GM23338 (cell line): ENCODE measurements around the gene KIAA0232. TPM values are rescaled to one million over a fixed set of nuclear protein-coding genes. Genes with fewer than 3 reads are reported as not detected.

Experiments
- ATAC-seq: fragments of 200-7000 bp; cut with Tn5 transposase; 3 replicates; pipeline ENCODE4 v1.9.1; 2020
- DNase-seq: peaks from one replicate; pipeline ENCODE4 v3.0.0-alpha.2; 2015; ENCODE audit warnings: low spot score
- H2AFZ ChIP-seq: fragments of 200-600 bp; sonication (generic); 2 replicates; pipeline ENCODE4 v1.8.0; 2016; ENCODE audit warnings: antibody characterized with exemption, mild to moderate bottlenecking, moderate library complexity
- H3F3A ChIP-seq: fragments of 200-600 bp; sonication (generic); replicated peaks from 2 replicates; pipeline ENCODE4 v1.8.0; 2017; ENCODE audit warnings: antibody characterized with exemption, mixed run types, low read depth
- H3K27ac ChIP-seq: fragments of 200-600 bp; sonication (generic); 2 replicates; pipeline ENCODE4 v1.6.1; 2016; ENCODE audit warnings: low read depth
- H3K27me3 ChIP-seq: fragments of 200-600 bp; sonication (generic); 2 replicates; pipeline ENCODE4 v1.8.0; 2016; ENCODE audit warnings: mild to moderate bottlenecking, mixed run types, moderate library complexity; ENCODE audit not compliant: insufficient read depth
- H3K36me3 ChIP-seq: fragments of 200-600 bp; sonication (generic); 2 replicates; pipeline ENCODE4 v1.8.0; 2016; ENCODE audit warnings: mild to moderate bottlenecking; ENCODE audit not compliant: insufficient read depth
- H3K4me1 ChIP-seq: fragments of 200-600 bp; sonication (generic); 2 replicates; pipeline ENCODE4 v1.8.0; 2016; ENCODE audit warnings: mild to moderate bottlenecking, moderate library complexity; ENCODE audit not compliant: insufficient read depth
- H3K4me2 ChIP-seq: fragments of 200-600 bp; sonication (generic); 2 replicates; pipeline ENCODE4 v1.7.1; 2017; ENCODE audit warnings: mixed run types
- H3K4me3 ChIP-seq: fragments of 200-600 bp; sonication (generic); 2 replicates; pipeline ENCODE4 v1.6.1; 2016; ENCODE audit warnings: mixed run types
- H3K79me2 ChIP-seq: fragments of 200-600 bp; sonication (generic); replicated peaks from 2 replicates; pipeline ENCODE4 v1.8.0; 2017; ENCODE audit warnings: mild to moderate bottlenecking; ENCODE audit not compliant: insufficient read depth
- H3K9me2 ChIP-seq: fragments of 200-600 bp; sonication (generic); 2 replicates; pipeline ENCODE4 v1.8.0; 2017; ENCODE audit not compliant: insufficient read depth
- H4K20me1 ChIP-seq: fragments of 200-600 bp; sonication (generic); replicated peaks from 2 replicates; pipeline ENCODE4 v1.8.0; 2017; ENCODE audit warnings: mild to moderate bottlenecking; ENCODE audit not compliant: insufficient read depth
- H3K27ac Mint-ChIP-seq: 2 replicates; pipeline ENCODE4 v1.8.0; 2020; ENCODE audit warnings: inconsistent platforms, mild to moderate bottlenecking, moderate library complexity, mixed read lengths
- H3K27me3 Mint-ChIP-seq: 3 replicates; pipeline ENCODE4 v1.8.0; 2022; ENCODE audit warnings: low read depth, mild to moderate bottlenecking, moderate library complexity, mixed read lengths, inconsistent platforms; ENCODE audit not compliant: insufficient read depth, poor library complexity
- H3K36me3 Mint-ChIP-seq: 3 replicates; pipeline ENCODE4 v1.8.0; 2021; ENCODE audit warnings: low read depth, mild to moderate bottlenecking, inconsistent platforms, moderate library complexity, mixed read lengths
- H3K4me1 Mint-ChIP-seq: 3 replicates; pipeline ENCODE4 v1.8.0; 2020; ENCODE audit warnings: mild to moderate bottlenecking, inconsistent platforms, mixed read lengths
- H3K4me3 Mint-ChIP-seq: 3 replicates; pipeline ENCODE4 v1.8.0; 2021; ENCODE audit warnings: moderate library complexity, mild to moderate bottlenecking, inconsistent platforms, mixed read lengths
- H3K9me3 Mint-ChIP-seq: 3 replicates; pipeline ENCODE4 v1.8.0; 2020; ENCODE audit warnings: moderate library complexity, mild to moderate bottlenecking, inconsistent platforms, mixed read lengths
- CREB1 ChIP-seq: fragments of 250-450 bp; sonication (Bioruptor Pico); IDR thresholded peaks from 2 replicates; pipeline ENCODE4 v1.5.0; 2020; ENCODE audit warnings: low read depth, mild to moderate bottlenecking, moderate library complexity
- CTCF ChIP-seq, 2 experiments: fragments of 200-600 bp in 1 of 2; sonication (generic) in 1 of 2; conservative IDR thresholded peaks; 2 replicates each; pipeline versions ENCODE4 v1.5.1 to v1.6.1; 2016 to 2017; ENCODE audit warnings: antibody characterized with exemption in 2 of 2, low read depth in 2 of 2, mild to moderate bottlenecking in 2 of 2, moderate library complexity in 1 of 2
- ETS1 ChIP-seq: IDR thresholded peaks from 2 replicates; pipeline ENCODE4 v1.6.1; 2016; ENCODE audit warnings: antibody characterized with exemption
- EZH2 ChIP-seq: fragments of 200-600 bp; sonication (generic); IDR thresholded peaks from one replicate; pipeline ENCODE4 v1.8.0; 2017; ENCODE audit warnings: antibody characterized with exemption, mild to moderate bottlenecking, low read depth; ENCODE audit not compliant: unreplicated experiment
- EZH2phosphoT487 ChIP-seq: fragments of 200-600 bp; sonication (generic); IDR thresholded peaks from one replicate; pipeline ENCODE4 v1.8.1; 2018; ENCODE audit warnings: antibody characterized with exemption; ENCODE audit not compliant: unreplicated experiment
- JUNB ChIP-seq: IDR thresholded peaks from one replicate; pipeline ENCODE4 v1.6.1; 2016; ENCODE audit warnings: antibody characterized with exemption; ENCODE audit not compliant: unreplicated experiment
- NANOG ChIP-seq: IDR thresholded peaks from 2 replicates; pipeline ENCODE4 v1.6.1; 2016; ENCODE audit warnings: antibody characterized with exemption, borderline replicate concordance
- POLR2AphosphoS5 ChIP-seq: IDR thresholded peaks from 2 replicates; pipeline ENCODE4 v1.6.1; 2016; ENCODE audit warnings: antibody characterized with exemption, low read depth
- REST ChIP-seq: IDR thresholded peaks from one replicate; pipeline ENCODE4 v1.6.1; 2018; ENCODE audit warnings: antibody characterized with exemption; ENCODE audit not compliant: unreplicated experiment
- ZNF114 ChIP-seq: fragments of 250-450 bp; sonication (Bioruptor Pico); IDR thresholded peaks from 2 replicates; pipeline ENCODE4 v1.5.0; 2020; ENCODE audit warnings: mild to moderate bottlenecking, moderate library complexity
- ZNF462 ChIP-seq: fragments of 250-450 bp; sonication (Bioruptor Pico); IDR thresholded peaks from 2 replicates; pipeline ENCODE4 v1.5.0; 2020; ENCODE audit warnings: mild to moderate bottlenecking, moderate library complexity
- polyA plus RNA-seq: library from polyadenylated mRNA; unstranded; fragments of >200 nt; fragmentation: Nextera tagmentation; extraction: Ambion mirVana; gene quantifications from 2 replicates; pipeline ENCODE4 v1.2.1, GENCODE V29; 2016
- total RNA-seq: library from RNA; depleted of rRNA; stranded (reverse); fragments of >200 nt; shearing (Covaris generic); gene quantifications from 2 replicates; pipeline ENCODE4 v1.2.3, GENCODE V29; 2014

KIAA0232 gene
- total and polyA plus RNA-seq, 2 experiments from 2014 or later, result 14.3 to 34.9 TPM

- Histone ChIP-seq H3K4me1 (no peaks in the 10 kb centered on the region; the same call in 1 of the 2 replicates), H3K4me3 (no peak overlapping the region), H3F3A (0 out of 2 replicates have a peak, but pooled peaks cover 2% of the 10 kb centered on the region), H2AFZ (no peak overlapping the region), H3K27me3 (no peaks in the 10 kb centered on the region), H3K27ac (no peak overlapping the region), H3K4me2 (no peak overlapping the region), H3K36me3 (peaks cover 7% of the 10 kb centered on the region; the same call in 1 of the 2 replicates), H3K79me2 (no peaks in the 10 kb centered on the region), H4K20me1 (peaks cover 1% of the 10 kb centered on the region; the same call in 1 of the 2 replicates), H3K9me2 (no peaks in the 10 kb centered on the region)
- Mint-ChIP-seq H3K27me3 (peaks cover 8% of the 10 kb centered on the region), H3K4me3 (no peak overlapping the region), H3K27ac (no peak overlapping the region), H3K9me3 (no peaks in the 10 kb centered on the region), H3K4me1 (0 out of 3 replicates have a peak, but pooled peaks cover 2% of the 10 kb centered on the region), H3K36me3 (peaks cover 68% of the 10 kb centered on the region)
- DNase-seq, result no peak
- ATAC-seq, result no peak
- TF ChIP-seq CTCF (conservative IDR thresholded peaks at IDR 0.05; ENCODE audit: low read depth in 2 of 2) (no peak), EZH2 (no peak), POLR2AphosphoS5 (no peak), ZNF462 (CRISPR knock-in tag) (no peak), REST (no peak), ETS1 (no peak), CREB1 (CRISPR knock-in tag) (no peak), JUNB (no peak), EZH2phosphoT487 (no peak), ZNF114 (CRISPR knock-in tag) (no peak), NANOG (no peak)
Measured at GRCh38 chr4:6878451-6879059, 96.0 kb downstream of the KIAA0232 start.
